GM18511 (cell line): ENCODE measurements around the gene NLRP6.
A peak's percentile ranks its signal among the peaks of the same experiment; 100 is the strongest.
"Not testable (repeated sequence)": the region's sequence is repeated elsewhere in the genome, so short reads cannot be mapped to it uniquely, and the experiment has no call there.

Experiments used
- ATAC-seq: cut with Tn5 transposase; IDR thresholded peaks from one replicate; pipeline ENCODE4 v1.9.1; 2021; ENCODE audit warnings: mild to moderate bottlenecking, moderate library complexity; ENCODE audit not compliant: unreplicated experiment

Gene NLRP6

DNA sequence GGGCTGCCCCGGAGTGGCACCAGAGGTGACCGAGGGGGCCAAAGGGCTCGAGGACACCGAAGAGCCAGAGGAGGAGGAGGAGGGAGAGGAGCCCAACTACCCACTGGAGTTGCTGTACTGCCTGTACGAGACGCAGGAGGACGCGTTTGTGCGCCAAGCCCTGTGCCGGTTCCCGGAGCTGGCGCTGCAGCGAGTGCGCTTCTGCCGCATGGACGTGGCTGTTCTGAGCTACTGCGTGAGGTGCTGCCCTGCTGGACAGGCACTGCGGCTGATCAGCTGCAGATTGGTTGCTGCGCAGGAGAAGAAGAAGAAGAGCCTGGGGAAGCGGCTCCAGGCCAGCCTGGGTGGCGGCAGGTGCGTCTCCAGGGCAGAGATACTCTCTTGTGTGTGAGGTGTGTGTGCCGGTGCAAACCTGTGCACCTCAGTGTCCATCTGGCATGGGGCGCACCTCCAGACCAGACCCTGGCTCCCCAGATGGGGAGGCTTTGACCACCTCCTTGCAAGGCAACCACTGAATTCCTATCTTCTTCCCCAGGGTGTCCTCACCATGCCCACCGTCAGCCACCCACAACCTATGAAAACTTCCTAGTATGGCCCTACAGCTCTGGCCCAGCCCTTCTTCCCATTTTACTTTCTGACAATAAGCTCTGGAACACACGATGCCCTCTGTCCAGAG is 3.4 kb downstream of the NLRP6 start:
- ATAC-seq: no peak

DNA sequence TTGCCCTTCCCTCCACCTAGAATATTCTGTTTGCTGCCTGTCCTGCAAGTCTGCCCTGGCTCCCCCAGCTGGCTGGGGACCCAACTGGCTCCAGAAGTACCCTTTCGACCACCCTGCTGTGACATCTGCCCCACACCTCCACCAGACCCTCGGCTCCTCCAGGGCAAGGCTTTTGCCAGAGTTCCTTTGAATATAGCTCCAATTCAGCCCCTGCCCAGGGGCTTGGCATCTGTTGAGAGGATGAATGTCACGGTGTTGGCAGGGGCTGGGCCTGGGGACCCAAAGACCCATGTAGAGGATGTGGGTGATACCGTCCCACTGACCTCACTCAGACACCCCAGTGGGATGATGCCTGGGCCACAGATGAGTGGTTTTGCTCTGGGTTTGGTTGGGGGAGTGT is 4.0 kb downstream of the NLRP6 start:
- ATAC-seq: no peak

DNA sequence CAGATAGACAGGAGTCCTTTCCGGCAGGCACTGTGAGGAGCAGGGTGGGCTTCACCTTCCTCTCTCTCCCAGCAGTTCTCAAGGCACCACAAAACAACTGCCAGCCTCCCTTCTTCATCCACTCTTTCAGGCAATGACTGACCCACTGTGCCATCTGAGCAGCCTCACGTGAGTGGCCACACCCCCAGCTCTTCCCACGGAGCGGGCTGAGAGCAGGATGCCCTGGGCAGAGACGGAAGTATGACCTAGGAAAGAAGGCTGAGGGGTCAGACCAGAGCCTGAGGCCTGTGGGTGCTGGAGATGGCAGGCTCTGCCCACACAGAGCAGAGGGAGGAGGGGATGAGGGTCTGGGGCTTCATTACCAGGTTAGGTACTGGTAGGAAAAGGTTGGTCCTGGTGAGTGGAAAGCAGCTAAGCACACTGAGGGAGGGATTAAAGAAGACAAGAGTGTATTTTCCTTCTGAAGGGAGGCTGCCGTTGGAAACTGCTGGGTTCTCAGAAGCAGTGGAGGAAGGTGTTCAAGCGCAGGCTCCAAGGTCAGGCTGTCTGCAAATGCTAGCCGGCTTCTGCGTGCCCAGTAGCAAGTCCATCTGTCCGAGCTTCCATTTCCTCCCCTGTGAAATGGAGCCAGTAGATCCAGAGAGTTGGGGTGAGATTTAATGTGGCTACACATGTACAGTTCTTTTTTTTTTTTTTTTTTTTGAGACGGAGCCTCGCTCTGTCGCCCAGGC is 4.6 kb downstream of the NLRP6 start:
- no peak for ATAC-seq

DNA sequence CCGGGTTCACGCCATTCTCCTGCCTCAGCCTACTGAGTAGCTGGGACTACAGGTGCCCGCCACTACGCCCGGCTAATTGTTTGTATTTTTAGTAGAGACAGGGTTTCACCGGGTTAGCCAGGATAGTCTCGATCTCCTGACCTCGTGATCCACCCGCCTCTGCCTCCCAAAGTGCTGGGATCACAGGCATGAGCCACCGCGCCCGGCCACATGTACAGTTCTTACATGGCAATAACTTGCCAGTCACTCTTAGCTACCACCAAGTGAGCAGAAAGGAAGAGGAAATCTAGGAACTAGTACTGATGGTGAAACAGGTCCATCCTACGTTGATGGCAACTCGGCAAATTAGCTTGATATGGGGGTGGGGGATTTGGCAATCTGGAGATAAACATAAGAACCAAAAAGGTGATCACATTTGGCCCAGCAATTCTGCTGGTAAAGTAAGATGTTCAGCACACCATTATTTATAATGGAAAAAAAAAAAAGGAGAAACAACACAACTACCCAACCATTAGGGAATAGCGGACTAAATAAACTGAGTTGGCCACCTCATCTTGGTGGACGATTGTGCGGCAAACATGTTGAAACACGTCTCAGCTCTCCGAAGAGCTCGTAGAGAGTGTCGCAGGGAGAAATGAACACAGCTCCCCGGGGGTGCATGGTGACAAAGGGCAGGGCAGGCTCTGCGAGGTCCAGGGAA is 5.3 kb downstream of the NLRP6 start:
- no peak for ATAC-seq

DNA sequence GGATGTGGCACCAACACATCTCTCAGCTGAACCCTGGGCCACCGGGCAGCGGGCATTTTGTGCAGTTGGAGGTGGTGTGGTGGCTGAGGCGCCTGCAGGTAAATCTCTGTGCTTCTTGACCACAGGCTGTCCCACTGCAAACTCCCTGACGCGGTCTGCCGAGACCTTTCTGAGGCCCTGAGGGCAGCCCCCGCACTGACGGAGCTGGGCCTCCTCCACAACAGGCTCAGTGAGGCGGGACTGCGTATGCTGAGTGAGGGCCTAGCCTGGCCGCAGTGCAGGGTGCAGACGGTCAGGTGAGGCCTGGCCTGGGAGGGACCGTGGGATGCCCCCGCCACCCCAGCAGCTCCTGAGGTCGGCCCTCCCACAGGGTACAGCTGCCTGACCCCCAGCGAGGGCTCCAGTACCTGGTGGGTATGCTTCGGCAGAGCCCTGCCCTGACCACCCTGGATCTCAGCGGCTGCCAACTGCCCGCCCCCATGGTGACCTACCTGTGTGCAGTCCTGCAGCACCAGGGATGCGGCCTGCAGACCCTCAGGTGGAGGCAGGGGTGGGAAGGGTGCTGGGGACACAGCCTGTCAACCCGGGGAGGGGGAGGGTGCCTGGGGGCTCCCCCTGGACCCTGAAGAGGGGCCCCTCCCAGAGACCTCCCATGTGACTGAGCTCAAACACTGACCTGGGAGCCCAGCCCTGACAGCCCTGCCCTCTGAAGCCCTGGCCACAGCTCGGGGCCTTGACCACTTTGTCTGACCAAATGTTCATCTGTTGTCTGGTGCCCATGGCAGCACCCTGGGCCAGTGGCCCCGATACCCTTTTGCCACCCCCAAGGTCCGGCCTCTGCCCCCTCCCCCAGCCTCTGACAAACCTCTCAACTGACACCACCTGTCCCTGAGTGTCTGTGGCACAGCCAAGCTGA is 6.2 kb downstream of the NLRP6 start:
- ATAC-seq: no peak

DNA sequence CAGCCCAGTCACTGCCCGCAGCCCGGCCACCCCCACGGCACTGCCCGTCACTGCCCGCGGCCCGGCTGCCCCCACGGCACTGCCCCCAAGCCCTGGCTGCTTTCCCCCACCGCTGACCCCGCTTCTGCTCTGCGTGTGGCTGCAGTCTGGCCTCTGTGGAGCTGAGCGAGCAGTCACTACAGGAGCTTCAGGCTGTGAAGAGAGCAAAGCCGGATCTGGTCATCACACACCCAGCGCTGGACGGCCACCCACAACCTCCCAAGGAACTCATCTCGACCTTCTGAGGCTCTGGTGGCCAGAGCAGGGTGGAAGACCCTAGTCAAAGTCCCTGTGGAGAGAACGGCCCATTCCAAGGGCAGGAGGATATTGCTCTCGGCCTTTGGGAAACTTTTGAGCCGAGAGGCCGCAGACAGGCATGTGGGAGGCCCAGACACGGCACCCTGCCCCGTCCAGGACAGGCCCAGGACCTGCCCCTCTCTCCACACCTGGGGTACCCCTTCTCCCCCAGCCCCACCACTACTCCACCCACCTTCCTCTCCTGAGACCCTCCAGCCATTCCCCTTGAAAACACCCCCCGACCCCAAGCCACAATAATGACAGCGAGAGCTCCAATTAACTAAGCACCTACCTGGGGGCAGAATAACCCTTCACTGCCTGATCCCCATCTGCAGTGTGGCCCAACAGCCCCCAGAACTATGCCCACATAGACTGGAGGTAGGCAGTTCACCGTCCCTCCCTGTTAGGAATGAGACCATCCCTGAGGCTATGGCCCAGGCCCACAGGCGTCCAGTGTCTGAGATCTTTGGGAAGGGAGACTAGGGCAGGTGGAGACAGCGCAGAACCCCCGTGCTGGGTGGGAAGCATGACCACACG is 7.0 kb downstream of the NLRP6 start:
- ATAC-seq: no peak

DNA sequence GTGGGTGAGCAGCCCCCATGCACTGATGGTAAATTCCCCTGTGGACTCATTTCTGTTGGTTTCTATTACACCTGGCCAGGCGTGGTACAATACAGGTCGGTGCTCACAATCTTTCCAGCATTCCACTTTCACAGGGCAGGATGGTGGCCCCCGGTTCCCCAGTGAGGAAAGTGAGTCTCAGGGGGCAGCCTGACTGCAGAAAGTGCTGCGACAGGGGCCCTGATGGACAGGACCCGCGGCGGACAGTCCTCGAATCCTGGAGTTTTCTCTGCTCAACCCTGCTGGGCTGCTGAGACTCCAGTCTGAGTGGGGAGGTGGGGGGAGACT is 7.7 kb downstream of the NLRP6 start:
- ATAC-seq: no peak

DNA sequence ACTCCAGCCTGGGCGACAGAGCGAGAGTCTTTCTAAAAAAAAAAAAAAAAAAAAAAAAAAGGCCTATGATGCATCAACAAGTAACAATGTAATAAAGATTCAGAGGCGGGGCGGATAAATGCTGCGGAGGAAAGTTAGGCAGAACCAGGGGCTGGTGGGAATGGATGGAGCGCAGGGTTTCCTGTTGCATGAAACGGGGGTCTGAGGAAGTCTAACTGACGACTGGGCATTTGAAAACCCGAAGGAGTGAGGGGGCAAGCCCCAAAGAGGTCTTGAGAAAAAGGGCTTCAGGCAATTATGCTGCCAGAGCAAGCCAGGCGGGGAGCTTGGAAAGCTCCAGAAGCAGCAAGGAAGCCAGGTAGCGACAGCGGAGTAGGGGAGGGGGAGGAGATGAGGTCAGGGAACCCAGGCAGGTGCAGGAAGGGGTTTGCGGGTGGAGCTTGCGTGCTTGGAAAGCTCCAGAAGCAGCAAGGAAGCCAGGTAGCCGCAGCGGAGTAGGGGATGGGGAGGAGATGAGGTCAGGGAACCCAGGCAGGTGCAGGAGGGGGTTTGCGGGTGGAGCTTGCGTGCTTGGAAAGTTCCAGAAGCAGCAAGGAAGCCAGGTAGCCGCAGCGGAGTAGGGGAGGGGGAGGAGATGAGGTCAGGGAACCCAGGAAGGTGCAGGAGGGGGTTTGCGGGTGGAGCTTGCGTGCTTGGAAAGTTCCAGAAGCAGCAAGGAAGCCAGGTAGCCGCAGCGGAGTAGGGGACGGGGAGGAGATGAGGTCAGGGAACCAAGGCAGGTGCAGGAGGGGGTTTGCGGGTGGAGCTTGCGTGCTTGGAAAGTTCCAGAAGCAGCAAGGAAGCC is 9.0 kb downstream of the NLRP6 start:
- ATAC-seq: not testable (repeated sequence)

DNA sequence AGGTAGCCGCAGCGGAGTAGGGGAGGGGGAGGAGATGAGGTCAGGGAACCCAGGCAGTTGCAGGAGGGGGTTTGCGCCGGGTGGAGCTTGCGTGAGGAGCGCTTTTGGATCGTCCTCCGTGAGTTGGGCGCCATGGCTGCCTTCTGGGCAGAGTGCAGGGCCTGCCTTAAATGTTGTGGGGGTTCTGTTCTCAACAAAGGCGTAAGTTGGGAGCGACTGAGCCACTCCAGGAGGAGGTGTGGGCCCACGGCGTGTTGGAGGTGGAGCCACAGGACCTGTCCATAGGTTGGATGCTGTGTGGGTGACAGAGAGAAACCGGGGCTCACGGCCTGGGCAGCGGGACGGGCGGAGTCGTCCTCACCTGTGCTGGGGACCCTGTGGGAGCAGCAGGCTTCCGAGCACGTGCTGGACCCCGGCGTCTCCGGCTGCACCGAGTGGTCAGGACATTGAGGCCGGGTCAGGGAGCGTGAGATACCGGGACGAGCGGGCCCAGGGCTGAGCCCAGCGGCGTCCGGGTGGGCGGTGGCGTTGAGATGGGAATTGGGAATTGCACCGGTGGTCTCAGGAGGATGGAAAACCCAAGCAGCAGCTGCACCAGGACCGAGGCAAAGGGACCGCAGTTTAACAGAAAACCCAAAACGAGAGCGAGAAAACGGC is 9.7 kb downstream of the NLRP6 start:
- ATAC-seq: peak; percentile 6

DNA sequence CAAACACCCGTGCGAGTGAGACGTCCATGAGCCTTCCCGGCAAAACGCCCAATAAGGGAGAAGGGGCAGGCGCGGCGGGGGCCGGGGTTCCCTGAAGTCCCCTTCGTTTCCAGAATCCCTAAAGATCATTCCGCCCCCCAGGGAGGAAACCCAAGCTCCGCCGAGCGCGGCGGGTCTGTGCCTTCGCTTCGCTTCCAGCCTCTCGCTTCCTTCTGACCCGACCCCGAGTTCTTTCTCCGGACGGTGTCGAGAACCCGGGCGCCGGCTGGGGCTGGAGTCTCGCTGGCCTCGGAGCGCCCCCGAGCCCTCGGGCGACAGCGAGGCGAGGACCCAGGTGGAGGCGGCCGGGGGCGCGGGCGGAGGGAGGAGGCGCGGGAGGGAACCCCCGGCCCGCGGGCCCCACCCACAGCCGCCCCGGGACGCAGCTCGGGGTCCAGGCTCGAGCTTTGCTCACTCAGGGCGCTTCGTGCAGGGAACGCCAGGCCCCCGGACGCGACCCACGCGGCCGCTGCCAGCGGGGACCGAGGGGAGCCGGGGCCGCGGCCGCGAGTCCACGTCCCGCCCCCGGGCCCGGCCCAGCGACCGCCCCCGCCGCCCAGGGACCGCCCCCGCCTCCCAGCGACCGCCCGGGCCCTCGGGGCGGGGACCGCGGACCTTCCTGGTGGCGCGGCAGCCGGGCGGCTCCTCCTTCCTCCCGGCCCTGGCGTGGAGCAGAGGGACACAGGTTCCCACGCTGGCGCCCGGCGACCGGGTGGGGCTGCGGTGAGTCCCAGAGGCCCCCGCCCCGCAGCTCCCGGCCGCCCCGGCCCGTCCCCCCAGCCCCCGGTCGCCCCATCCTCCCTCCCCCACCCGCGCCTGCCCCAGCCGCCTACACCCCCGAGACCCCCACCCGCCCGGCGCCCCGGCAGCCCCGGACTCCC is 10.5 kb downstream of the NLRP6 start, which contains the start of gene PGGHG:
Gene PGGHG, plus strand, starts transcription at position 649 of the 920 bp plus-strand sequence. CDS start 691 bp downstream, outside the sequence.
- peak; percentile 79 for ATAC-seq

DNA sequence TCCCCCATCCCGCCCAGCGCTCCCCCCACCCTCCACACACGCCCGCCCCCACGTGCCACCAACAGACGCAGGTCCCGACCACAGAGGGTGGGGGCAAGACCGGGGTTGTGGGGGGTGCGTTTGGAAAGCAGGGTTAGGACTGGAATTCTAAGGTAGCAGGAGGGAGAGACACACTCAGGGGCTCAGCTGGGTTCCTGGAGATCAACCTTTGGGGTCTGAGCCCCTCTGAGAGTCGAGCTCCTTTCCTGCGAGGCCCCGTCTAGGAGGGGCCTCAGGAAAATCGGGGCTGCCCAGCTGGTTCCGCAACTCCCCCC is 11.1 kb downstream of the NLRP6 start:
- no peak for ATAC-seq

DNA sequence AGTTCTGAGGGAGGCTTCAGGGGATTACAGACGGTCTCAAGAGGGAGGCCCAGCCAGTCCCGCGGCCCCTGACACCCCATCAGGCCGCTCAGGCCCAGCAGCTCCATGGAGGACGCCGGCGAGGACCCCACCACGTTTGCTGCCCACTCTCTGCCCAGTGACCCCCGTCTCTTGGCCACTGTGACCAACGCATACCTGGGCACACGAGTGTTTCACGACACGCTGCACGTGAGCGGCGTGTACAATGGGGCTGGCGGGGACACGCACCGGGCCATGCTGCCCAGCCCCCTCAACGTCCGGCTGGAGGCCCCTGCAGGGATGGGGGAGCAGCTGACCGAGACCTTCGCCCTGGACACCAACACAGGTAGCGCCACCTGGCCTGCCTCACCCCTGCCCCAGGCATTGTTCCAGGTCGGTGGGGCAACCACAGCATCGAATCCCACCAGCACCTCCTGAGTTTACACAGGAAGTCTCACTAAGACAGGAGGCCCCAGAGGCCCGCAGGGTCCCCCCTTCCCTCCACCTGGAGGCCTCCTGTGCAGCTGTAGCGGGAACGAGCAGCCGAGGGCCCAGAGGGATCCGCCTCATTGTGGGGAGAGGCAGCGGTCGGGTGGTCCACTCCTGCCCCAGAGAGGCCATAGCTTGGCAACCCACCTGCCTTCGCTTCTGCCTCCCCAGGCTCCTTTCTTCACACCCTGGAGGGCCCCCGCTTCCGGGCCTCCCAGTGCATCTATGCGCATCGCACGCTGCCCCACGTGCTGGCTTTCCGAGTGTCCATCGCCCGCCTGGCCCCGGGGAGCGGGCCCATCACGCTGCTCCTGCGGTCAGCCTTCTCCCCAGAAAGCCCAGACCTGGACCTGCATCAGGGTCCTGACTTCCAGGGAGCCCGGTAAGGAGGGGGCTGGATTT is 11.8 kb downstream of the NLRP6 start:
- no peak for ATAC-seq

DNA sequence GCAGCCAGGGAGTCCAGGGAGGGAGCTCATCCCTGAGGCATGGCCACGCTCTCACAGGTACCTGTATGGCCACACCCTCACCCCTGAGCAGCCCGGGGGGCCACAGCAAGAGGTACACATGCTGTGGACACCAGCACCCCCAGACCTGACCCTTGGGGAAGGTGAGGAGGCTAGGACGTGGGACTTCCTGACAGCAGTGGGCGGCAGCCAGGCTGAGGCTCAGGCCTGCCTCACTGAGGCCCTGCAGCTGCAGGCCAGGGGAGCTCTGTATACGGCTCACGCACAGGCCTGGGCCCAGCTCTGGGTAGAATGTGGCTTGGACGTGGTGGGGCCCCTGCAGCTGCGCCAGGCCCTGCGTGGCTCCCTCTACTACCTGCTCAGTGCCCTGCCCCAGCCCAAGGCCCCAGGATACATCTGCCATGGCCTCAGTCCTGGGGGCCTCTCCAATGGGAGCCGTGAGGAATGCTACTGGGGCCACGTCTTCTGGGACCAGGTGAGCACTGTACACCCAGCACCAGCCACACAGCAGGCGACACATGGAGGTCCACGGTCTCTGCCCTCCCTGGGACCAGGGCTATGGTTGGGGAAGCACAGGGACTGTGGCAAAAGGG is 12.5 kb downstream of the NLRP6 start:
- no peak for ATAC-seq

DNA sequence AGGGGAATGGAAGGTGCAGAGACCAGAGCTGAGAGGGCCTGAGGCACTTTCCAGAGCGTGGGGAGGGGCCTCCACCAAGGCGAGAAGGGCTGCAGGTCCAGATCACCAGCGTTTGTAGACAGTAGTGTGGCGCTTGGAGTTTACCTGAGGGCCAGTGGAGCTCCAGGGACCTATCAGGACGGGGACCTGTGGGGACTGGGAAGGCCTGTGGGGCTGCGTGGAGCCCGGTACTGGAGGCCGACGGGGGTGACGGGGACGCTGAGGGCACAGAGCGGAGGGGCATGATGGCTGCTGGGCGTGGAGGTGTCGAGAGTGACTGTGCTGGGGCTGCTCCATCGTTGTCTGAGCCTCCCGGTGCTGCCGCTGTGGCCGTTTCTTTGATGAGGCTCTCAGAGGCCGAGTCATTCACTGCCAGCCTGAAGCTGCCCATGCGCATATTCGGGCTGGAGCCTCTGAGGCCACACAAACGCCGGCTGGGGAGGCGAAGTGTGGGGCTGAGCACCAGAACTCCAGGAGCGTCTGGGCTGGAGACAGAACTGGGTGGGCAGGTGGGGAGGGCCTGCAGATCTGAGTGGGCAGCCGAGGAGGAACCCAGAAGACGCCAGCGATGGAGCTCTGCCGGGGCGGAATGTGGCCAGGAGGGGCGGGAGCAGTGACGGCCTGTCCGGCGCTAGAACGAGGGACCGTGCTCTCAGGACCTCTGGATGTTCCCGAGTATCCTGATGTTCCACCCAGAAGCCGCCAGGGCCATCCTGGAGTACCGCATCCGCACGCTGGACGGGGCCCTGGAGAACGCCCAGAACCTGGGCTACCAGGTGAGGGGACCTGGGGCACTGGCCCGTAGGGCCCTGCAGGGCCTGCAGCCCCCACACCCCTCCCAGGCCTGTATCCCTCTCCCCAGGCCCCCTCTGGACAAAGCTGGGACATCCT is 13.3 kb downstream of the NLRP6 start:
- no peak for ATAC-seq
